Progenitor cell of endocrine pancreas (in vitro differentiated cells): ENCODE results near the gene LRP2. TPM values are rescaled to one million over a fixed set of nuclear protein-coding genes. Genes with fewer than 3 reads are reported as not detected.

ENCODE experiments used
- DNase-seq: peaks from one replicate; pipeline ENCODE4 v3.0.0; 2021; ENCODE audit warnings: low spot score; ENCODE audit not compliant: unreplicated experiment
- H3K27ac Mint-ChIP-seq: 2 replicates; pipeline ENCODE4 v1.8.0; 2021; ENCODE audit warnings: mild to moderate bottlenecking, moderate library complexity, mixed read lengths
- H3K27me3 Mint-ChIP-seq: 2 replicates; pipeline ENCODE4 v1.8.0; 2021; ENCODE audit warnings: mixed read lengths
- H3K36me3 Mint-ChIP-seq: 2 replicates; pipeline ENCODE4 v1.8.0; 2022; ENCODE audit warnings: mixed read lengths; ENCODE audit not compliant: insufficient read depth
- H3K4me1 Mint-ChIP-seq: 2 replicates; pipeline ENCODE4 v1.8.0; 2021; ENCODE audit warnings: low read depth, mixed read lengths
- H3K4me3 Mint-ChIP-seq: 2 replicates; pipeline ENCODE4 v1.8.0; 2021; ENCODE audit warnings: low read depth, mild to moderate bottlenecking, moderate library complexity, mixed read lengths
- H3K9me3 Mint-ChIP-seq: 2 replicates; pipeline ENCODE4 v1.8.0; 2021; ENCODE audit warnings: low read depth, mixed read lengths
- total RNA-seq: library from RNA; stranded (reverse); gene quantifications from 2 replicates; pipeline ENCODE4 v1.2.1, GENCODE V29; 2021
- TF ChIP-seq, protein P1 (sequence below): fragments of 200-600 bp; sonication (generic); IDR thresholded peaks from one replicate; pipeline ENCODE4 v1.5.0; 2021; ENCODE audit warnings: antibody characterized with exemption, mild to moderate bottlenecking; ENCODE audit not compliant: unreplicated experiment

The LRP2 gene
- total RNA-seq, 1 donor from 2014 or later, result 44.4 TPM

DNA sequence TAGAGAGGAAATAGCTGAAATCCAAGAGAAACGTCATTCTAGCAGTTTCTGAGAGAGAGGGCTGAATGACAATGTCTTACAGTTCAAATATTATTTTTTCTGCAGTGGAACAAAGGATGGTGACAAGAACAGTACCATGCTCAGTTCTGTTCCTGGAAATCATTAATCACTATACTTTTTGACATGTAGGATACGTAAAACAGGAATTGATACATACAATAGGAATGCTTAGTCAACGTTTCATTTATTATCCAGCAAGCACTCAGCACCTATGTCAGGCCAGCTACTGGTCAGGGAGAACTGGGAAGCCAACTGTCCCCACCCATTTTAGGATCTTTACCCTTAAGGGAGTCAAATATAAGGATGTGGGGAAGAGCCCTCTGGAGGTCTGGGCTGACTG, 178.3 kb downstream of the LRP2 start:
- Mint-ChIP-seq H3K4me1 (peaks cover 3% of the 10 kb centered on the region), H3K9me3 (no peaks in the 10 kb centered on the region), H3K27me3 (no peaks in the 10 kb centered on the region), H3K27ac (no peak overlapping the region), H3K36me3 (peaks cover 21% of the 10 kb centered on the region), H3K4me3 (no peak overlapping the region)
- no peak for DNase-seq
- TF ChIP-seq, protein P1, sequence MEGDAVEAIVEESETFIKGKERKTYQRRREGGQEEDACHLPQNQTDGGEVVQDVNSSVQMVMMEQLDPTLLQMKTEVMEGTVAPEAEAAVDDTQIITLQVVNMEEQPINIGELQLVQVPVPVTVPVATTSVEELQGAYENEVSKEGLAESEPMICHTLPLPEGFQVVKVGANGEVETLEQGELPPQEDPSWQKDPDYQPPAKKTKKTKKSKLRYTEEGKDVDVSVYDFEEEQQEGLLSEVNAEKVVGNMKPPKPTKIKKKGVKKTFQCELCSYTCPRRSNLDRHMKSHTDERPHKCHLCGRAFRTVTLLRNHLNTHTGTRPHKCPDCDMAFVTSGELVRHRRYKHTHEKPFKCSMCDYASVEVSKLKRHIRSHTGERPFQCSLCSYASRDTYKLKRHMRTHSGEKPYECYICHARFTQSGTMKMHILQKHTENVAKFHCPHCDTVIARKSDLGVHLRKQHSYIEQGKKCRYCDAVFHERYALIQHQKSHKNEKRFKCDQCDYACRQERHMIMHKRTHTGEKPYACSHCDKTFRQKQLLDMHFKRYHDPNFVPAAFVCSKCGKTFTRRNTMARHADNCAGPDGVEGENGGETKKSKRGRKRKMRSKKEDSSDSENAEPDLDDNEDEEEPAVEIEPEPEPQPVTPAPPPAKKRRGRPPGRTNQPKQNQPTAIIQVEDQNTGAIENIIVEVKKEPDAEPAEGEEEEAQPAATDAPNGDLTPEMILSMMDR, result no peak

GRCh38 chr2:169182573-169182972, 179.8 kb downstream of the LRP2 start:
- peaks cover 17% of the 10 kb centered on the region for H3K36me3 Mint-ChIP-seq
- no peaks in the 10 kb centered on the region for H3K27me3 Mint-ChIP-seq
- H3K9me3 Mint-ChIP-seq, result no peaks in the 10 kb centered on the region
- peaks cover 3% of the 10 kb centered on the region for H3K4me1 Mint-ChIP-seq
- TF ChIP-seq, protein P1, result no peak
- H3K27ac Mint-ChIP-seq, result no peak overlapping the region
- no peak overlapping the region for H3K4me3 Mint-ChIP-seq
- DNase-seq, result no peak

GRCh38 chr2:169178804-169179390, 183.4 kb downstream of the LRP2 start:
- peaks cover 18% of the 10 kb centered on the region for H3K36me3 Mint-ChIP-seq
- H3K4me1 Mint-ChIP-seq, result no peaks in the 10 kb centered on the region

GRCh38 chr2:169178364-169178763, 184.0 kb downstream of the LRP2 start:
- H3K4me3 Mint-ChIP-seq, result no peak overlapping the region
- H3K27ac Mint-ChIP-seq, result no peak overlapping the region
- DNase-seq, result no peak
- H3K9me3 Mint-ChIP-seq, result no peaks in the 10 kb centered on the region
- no peaks in the 10 kb centered on the region for H3K4me1 Mint-ChIP-seq
- TF ChIP-seq, protein P1, result no peak
- no peaks in the 10 kb centered on the region for H3K27me3 Mint-ChIP-seq
- H3K36me3 Mint-ChIP-seq, result peaks cover 20% of the 10 kb centered on the region

More at GRCh38 chr2:169178804-169179390, 183.4 kb downstream of the LRP2 start:
- TF ChIP-seq, protein P1, result no peak
- no peaks in the 10 kb centered on the region for H3K9me3 Mint-ChIP-seq
- H3K27ac Mint-ChIP-seq, result no peak overlapping the region
- DNase-seq, result no peak
- H3K27me3 Mint-ChIP-seq, result no peaks in the 10 kb centered on the region
- no peak overlapping the region for H3K4me3 Mint-ChIP-seq

DNA sequence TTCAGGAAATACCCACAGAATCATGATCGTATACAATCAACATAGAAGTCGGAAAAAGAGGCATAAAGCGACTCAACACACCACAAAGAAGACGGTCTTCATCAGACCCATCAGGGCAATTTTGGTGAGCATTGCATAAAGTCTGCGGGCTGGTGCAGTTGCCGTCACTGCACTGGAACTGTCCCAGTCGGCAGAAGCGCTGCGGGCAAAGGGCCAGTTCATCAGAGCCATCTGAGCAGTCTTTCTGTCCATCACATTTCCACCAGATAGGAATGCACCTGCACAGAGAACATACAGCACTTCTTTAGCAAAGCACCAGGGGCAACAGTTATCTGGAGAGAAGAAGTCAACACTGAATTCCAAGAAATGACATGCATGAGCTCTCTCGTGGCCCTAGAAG, 187.2 kb downstream of the LRP2 start:
- H3K27ac Mint-ChIP-seq, result no peak overlapping the region
- H3K36me3 Mint-ChIP-seq, result peaks cover 19% of the 10 kb centered on the region
- DNase-seq, result no peak
- TF ChIP-seq, protein P1, result no peak
- no peaks in the 10 kb centered on the region for H3K9me3 Mint-ChIP-seq
- H3K27me3 Mint-ChIP-seq, result no peaks in the 10 kb centered on the region
- H3K4me3 Mint-ChIP-seq, result no peak overlapping the region
- H3K4me1 Mint-ChIP-seq, result no peaks in the 10 kb centered on the region
